Bronchial epithelial cell (primary cell): ENCODE results near the gene DDX51. TPM values are rescaled to one million over a fixed set of nuclear protein-coding genes. Genes with fewer than 3 reads are reported as not detected.

Experiments used
- DNase-seq: peaks from one replicate; pipeline ENCODE4 v3.0.0-alpha.2; 2010; ENCODE audit warnings: low read depth
- FAIRE-seq: peaks from 2 replicates; lab custom pipeline; 2011; peaks lifted over from hg19 to GRCh38; lab: Jason Lieb, UNC
- H3K27me3 ChIP-seq: 2 replicates; pipeline ENCODE4 v1.5.1; 2011; ENCODE audit warnings: low read length; ENCODE audit not compliant: control insufficient read depth, insufficient read depth
- H3K36me3 ChIP-seq: 2 replicates; pipeline ENCODE4 v1.5.1; 2011; ENCODE audit warnings: low read length; ENCODE audit not compliant: control insufficient read depth, insufficient read depth
- H3K4me3 ChIP-seq: 2 replicates; pipeline ENCODE4 v1.5.1; 2011; ENCODE audit warnings: mild to moderate bottlenecking, low read depth, low read length, control low read depth
- total RNA-seq: library from RNA; depleted of rRNA; stranded (reverse); fragments of >200 nt; gene quantifications from 2 replicates; pipeline ENCODE4 v1.2.1, GENCODE V29; 2014
- TF ChIP-seq, protein P1 (sequence below): IDR thresholded peaks from 2 replicates; pipeline ENCODE4 v1.5.1; 2011; ENCODE audit warnings: mild to moderate bottlenecking, moderate library complexity, low read length, control low read depth, inconsistent platforms; ENCODE audit not compliant: insufficient read depth, severe bottlenecking

The DDX51 gene
- total RNA-seq, 1 donor from 2014 or later = 10.0 TPM

DNA sequence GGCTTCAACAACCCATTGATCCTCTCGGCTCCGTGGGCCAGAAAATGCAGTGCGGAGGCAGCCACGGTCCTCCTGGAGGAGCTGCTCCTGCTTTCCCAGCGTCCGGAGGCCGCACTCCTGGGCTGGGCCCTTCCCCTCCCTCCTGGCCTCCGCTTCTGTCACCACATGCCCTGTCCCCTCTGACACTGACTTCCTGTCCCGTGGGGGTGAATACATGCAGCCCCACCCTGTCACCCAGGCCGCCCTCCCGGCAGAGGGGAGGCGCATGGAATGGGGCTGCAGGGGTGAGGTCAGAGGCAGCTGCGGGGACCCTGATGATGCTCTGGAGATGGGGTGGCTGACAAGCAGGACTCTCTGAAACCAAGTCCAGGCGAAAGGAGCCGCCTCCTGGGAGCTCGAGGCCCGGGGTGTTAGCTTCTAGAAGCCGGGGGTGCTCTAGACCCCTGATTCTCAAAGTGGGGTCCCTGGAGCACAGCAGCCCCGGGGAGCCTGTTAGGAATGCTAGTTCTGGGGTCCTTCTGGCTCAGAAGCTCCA lies 32.3 kb upstream of the DDX51 start:
- Histone ChIP-seq H3K27me3 (peaks cover 5% of the 10 kb centered on the region), H3K4me3 (no peak overlapping the region), H3K36me3 (no peaks in the 10 kb centered on the region)
- DNase-seq (no peak), FAIRE-seq (no peak)
- TF ChIP-seq, protein P1, sequence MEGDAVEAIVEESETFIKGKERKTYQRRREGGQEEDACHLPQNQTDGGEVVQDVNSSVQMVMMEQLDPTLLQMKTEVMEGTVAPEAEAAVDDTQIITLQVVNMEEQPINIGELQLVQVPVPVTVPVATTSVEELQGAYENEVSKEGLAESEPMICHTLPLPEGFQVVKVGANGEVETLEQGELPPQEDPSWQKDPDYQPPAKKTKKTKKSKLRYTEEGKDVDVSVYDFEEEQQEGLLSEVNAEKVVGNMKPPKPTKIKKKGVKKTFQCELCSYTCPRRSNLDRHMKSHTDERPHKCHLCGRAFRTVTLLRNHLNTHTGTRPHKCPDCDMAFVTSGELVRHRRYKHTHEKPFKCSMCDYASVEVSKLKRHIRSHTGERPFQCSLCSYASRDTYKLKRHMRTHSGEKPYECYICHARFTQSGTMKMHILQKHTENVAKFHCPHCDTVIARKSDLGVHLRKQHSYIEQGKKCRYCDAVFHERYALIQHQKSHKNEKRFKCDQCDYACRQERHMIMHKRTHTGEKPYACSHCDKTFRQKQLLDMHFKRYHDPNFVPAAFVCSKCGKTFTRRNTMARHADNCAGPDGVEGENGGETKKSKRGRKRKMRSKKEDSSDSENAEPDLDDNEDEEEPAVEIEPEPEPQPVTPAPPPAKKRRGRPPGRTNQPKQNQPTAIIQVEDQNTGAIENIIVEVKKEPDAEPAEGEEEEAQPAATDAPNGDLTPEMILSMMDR = no peak

DNA sequence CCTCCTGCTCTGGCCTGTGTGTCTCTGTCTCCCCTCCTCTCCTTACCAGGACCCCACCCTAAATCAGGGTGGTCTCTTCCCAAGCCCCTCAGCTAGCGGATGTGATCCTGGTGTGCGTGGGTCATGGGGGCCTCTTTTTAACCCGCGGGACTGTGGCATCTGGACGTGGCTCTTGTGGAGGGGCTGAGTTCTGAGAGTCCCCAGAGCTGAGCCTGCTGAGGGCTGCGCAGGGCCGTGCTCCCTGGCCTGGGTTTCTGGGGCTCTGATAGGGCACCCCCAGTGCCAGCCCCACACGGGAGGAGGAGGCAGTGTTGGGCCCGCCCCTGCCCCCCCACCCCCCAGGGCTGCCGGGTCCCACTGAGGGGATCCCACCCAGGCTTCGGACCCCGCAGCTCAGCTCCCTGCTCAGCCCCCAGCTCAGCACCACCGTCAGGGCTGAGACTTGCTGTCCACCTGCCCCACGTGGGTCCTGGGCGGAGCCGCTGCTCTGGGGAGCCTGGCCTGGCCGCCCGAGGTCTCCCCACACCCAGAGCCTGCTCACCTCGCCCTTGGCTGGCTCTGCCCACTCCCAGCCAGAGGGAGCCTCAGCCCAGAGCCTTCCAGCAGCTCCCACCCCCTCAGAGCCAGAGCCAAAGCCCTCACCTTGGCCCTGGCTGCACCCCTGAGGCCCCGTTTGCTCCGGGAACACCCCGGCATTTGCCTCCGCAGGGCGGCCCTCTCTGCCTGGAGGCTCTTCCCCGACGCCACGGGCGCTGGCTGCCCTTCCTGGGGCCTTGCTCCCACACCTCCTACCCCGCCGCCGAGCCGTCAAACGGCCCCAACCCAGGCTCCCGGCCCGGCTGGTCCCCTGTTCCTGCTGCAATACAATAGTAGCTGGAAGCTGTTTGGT lies 31.6 kb upstream of the DDX51 start:
- H3K27me3 ChIP-seq = peaks cover 5% of the 10 kb centered on the region
- DNase-seq = no peak
- H3K4me3 ChIP-seq = no peak overlapping the region
- TF ChIP-seq, protein P1 = no peak
- no peak for FAIRE-seq
- H3K36me3 ChIP-seq = no peaks in the 10 kb centered on the region

DNA sequence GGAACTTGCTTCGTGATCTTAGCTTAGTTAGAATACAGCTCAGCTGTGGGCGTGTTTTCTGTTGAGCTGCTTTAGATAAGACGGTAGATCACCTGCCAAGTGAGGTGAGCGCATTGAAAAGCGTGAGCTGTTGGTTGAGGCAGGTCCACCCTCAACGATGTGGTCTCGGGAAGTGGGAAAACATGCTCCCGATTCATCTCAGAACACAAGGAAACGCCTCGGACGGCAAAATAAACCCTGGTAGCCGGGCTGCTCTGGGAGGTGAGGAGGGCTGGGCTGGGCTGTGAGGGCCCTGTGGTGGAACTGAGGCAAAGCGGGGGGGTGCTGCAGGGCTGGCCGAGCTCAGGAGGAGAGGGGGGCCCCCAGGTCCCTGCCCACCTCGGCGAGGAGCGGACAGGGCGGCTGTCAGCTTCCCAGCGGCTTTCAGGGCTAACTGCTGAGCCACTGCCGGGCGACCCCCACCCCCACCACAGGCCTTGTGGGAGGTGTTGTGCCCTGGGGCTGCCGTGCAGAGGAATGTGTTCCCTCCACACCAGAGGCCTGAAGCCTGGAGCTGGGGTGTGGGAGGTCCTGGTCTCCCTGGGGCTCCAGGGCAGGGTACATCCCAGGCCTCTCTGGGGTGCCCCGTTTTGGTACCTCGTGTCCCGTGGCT lies 30.8 kb upstream of the DDX51 start:
- TF ChIP-seq, protein P1 = no peak
- Histone ChIP-seq H3K27me3 (peaks cover 5% of the 10 kb centered on the region), H3K4me3 (no peak overlapping the region), H3K36me3 (no peaks in the 10 kb centered on the region)
- FAIRE-seq (no peak), DNase-seq (peak; percentile 5)

DNA sequence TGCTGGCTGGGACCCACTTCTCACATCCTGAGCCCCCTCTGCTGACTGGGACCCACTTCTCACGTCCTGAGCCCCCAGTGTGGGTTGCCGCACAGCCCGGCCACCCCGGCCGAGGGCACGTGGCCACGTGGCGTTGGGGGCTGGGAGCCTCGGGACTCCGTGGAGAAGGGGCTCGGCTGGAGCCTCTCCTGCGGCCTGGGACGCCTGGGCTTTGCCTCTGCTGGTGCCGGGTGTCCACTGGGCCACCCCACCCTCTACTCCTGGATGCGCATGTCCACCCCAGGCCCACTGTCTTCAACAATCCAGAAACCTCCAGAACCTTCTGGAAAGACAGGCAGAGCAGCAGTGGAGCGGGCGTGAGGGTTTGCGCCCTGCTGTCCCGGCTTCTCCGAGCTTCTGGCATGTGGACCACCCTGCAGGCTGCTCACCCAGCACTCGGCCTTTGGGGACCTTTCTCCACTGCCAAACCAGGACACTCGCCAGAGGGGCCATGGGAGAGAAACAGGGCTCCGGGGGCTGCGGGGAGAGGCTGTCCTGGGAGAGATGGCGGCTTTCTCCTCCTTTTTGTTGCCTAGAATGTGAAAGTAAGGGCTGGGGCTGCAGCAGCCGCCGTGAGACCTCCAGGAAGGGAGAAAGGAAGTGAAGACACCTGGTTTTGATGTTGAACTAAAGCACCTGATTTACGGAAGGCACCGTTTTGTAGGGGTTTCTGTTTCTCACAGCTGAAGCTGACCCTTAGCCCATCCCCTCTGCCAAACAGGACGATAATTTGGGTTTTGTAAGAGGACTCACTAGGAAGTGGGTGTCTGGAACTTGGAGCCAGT lies 30.1 kb upstream of the DDX51 start:
- no peak overlapping the region for H3K4me3 ChIP-seq
- H3K36me3 ChIP-seq = no peaks in the 10 kb centered on the region
- DNase-seq (no peak), FAIRE-seq (peak; percentile 7)
- TF ChIP-seq, protein P1 = no peak
- peaks cover 5% of the 10 kb centered on the region for H3K27me3 ChIP-seq

DNA sequence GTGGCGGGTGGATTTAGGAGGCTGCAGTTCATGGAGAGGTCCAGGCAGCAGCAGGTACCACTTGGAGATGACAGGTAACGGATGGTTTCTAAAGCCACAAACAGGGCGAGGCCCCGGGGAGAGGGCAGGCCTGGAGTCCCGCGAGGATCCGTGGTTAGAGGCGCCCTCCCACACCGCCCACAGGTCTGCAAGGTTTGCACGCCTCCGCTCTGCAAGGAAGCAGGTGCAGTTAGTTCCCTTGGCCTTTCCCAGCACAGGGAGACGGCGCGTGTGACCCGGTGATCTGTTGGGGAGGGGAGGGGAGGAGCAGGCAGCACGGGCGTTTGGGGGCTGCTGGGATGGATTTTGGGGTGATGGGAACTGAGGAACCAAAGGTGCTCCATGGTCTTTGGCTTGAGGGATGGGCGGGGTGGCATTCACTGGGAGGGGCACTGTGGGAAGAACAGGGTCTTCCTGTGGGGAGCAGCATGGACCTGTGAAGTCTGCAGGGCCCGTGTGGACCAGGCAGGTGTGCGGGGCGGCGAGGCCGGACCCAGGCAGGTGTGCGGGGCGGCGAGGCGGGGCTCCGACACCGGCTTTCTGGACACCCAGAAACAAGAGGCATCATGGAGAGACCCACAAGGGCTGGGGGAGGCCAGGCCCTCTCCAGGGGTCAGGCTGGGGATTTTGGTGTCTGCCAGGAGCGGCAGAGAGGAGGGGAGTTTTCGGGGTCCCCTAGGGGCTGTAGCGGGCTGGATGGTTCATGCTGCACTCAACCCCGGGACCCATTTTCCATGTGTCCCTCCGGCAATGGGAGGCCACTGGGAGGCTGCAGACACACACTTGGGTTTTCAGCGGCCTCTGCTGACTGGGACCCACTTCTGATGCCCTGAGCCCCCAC lies 29.3 kb upstream of the DDX51 start:
- DNase-seq = no peak
- H3K36me3 ChIP-seq = no peaks in the 10 kb centered on the region
- TF ChIP-seq, protein P1 = no peak
- no peak for FAIRE-seq
- H3K4me3 ChIP-seq = no peak overlapping the region
- H3K27me3 ChIP-seq = peaks cover 5% of the 10 kb centered on the region
